Kidney glomerular epithelial cell (primary cell): ENCODE measurements around the gene NDUFS4.
"Not testable (repeated sequence)": the region's sequence is repeated elsewhere in the genome, so short reads cannot be mapped to it uniquely, and the experiment has no call there.

Experiments used
- DNase-seq: peaks from one replicate; lab custom pipeline; 2025; lab: John Stamatoyannopoulos, UW

NDUFS4 gene

GRCh38 chr5:53667621-53668020 lies 107.2 kb downstream of the NDUFS4 start:
- no peak for DNase-seq

DNA sequence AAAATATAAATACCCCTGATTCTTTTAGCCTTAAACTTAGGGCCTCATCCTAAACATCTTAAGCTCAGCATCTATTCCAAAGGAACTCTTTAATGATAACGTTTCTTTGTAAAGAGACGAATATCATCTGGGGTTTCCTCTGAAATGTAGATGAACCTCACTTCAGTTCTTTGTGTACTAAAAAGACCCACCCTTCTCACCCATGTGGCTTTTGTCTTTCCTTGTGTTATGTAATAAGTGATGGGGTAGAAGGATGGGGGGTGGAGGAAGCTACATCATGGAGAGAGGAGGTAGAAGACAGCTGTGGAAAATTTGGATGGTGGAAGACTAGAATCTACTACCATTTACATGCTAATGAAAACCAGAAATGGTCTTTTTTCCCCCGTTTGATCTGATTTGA lies 111.0 kb downstream of the NDUFS4 start:
- DNase-seq: no peak

GRCh38 chr5:53674121-53674520 lies 113.7 kb downstream of the NDUFS4 start:
- no peak for DNase-seq

DNA sequence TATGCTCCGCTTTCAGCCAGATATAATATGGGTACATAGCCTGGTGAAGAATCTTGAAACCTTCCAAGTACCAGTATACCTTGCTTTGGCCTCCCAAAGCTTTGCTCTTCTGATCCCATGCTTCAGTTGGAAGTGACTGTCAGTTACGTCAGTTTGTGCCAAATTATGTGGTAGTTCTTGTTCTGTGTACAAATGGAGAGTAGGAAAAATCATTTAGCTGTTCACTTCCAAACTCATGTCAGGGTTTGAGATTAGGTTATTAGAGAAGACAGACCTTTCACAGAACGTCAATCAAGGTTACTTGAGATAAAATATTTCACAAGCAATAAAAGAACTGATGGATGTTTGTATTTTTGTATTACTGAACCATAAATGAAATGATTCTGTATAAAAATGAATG lies 117.2 kb downstream of the NDUFS4 start:
- DNase-seq: no peak

DNA sequence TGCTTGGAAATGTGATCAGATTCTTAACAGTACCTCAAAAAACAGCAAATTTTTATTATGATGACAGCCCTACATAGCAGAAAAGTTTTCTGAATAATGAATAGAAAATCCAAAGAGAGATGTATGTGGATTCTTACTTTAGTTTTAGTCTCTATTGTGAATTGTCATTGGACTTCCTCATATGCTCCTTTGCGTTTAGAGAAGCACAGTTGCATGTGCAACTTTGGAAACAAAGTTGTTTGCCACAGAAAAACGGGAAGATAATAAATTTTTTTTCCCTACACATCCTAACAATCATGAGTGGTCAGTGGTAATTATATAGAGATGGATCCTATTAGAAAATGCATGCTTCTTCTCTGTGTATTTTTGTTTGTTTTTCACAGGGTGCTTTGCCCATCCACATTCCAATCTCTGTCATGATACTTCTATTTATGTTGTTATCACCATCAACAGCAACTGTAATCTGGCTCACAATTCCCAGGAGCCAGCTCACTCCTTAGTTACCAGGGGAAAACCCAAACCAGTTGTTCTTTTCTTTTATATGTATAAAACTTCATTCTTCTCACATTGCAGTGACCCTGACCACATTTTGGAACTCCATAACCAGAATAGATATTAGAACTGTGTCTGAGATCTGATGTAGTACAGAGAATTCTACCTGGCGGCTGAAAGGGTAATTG lies 118.7 kb downstream of the NDUFS4 start:
- DNase-seq: no peak

- DNase-seq: no peak
Measured at GRCh38 chr5:53681079-53681478, 120.6 kb downstream of the NDUFS4 start.

DNA sequence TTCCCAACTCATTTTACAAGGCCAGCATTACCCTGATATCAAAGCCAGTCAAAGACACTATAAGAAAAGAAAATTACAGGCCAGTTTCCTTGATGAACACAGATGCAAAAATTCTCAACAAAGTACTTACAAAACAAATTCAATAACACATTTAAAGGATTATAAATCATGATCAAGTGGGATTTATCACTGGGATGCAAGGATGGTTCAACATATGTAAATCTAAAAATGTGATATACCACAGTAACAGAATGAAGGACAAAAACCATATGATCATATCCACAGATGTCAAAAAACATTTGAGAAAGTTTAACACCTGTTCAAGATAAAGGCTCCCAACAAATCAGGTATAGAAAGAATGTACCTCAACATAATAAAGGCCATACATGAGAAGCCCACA lies 130.6 kb downstream of the NDUFS4 start:
- DNase-seq: no peak

GRCh38 chr5:53694520-53695022 lies 134.1 kb downstream of the NDUFS4 start:
- no peak for DNase-seq

- not testable (repeated sequence) for DNase-seq
Measured at GRCh38 chr5:53710405-53710804, 150.0 kb downstream of the NDUFS4 start.

DNA sequence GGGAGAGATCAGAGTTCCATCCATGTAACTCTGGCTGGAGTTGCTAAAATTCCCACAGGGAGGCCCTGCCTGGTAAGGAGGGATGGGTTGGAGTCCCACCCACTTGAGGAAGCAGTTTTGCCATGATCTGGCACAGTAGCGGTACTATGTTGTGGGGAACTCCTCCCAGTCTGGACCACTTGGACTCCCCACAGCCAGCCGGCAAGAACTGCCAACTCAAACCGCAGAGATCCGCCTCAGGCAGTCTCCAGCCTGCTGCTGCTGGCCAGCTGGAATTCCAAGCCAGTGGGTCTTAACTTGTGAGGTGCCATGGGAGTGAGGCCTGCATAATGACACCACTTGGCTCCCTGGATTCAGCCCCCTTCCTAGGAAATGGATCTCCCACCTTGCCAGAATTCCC lies 151.9 kb downstream of the NDUFS4 start:
- no peak for DNase-seq

GRCh38 chr5:53713978-53714666 lies 153.7 kb downstream of the NDUFS4 start:
- no peak for DNase-seq

GRCh38 chr5:53714667-53715010 lies 154.2 kb downstream of the NDUFS4 start:
- DNase-seq: no peak

DNA sequence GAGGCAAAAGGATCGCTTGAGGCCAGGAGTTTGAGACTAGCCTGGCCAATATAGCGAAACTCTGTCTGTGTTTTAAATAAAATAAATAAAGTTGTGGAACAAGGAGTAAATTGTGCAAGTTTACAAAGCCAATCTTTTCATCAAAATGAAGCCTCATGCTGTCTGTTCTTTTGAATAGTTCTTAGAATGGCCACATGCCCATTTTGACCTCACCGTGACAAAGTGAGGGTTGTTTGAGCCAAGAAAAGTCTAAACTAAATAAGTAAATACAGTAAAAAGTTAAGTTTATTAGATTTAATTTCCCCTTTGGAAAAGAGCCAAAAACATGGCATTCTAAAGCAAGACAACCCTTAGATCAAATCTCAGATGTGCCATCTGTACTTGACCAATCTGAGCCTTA lies 165.7 kb downstream of the NDUFS4 start:
- no peak for DNase-seq

- DNase-seq: no peak
Measured at GRCh38 chr5:53730943-53731342, 170.5 kb downstream of the NDUFS4 start.
